Natural killer cell (primary cell): ENCODE results near the gene PLPP4. TPM values are rescaled to one million over a fixed set of nuclear protein-coding genes. Genes with fewer than 3 reads are reported as not detected.
A peak's percentile ranks its signal among the peaks of the same experiment; 100 is the strongest.

Source experiments
- ATAC-seq, 3 donors: fragments of 150-1000 bp in 2 of 3; fragments of 200-7000 bp in 1 of 3; cut with Tn5 transposase; 1 replicate in 1 of 3; 2 replicates in 2 of 3; pipeline ENCODE4 v1.10.0; 2021; ENCODE audit warnings: mild to moderate bottlenecking in 2 of 3, moderate library complexity in 2 of 3
- DNase-seq, 2 donors: peaks; one replicate each; pipeline versions ENCODE4 v3.0.0 to v3.0.0-alpha.2; 2013 to 2021; ENCODE audit warnings: mixed read lengths in 1 of 2
- H3K27ac ChIP-seq: one replicate; pipeline ENCODE4 v1.5.1; 2013; ENCODE audit warnings: mild to moderate bottlenecking, low read length
- H3K27me3 ChIP-seq: one replicate; pipeline ENCODE4 v1.6.1; 2013; ENCODE audit warnings: low read length; ENCODE audit not compliant: control insufficient read depth, insufficient read depth
- H3K36me3 ChIP-seq: one replicate; pipeline ENCODE4 v1.6.1; 2013; ENCODE audit warnings: low read length; ENCODE audit not compliant: control insufficient read depth, insufficient read depth
- H3K4me1 ChIP-seq: one replicate; pipeline ENCODE4 v1.6.1; 2013; ENCODE audit warnings: low read length; ENCODE audit not compliant: control insufficient read depth, insufficient read depth
- H3K4me3 ChIP-seq: one replicate; pipeline ENCODE4 v1.5.1; 2013; ENCODE audit warnings: low read length
- H3K9me3 ChIP-seq: one replicate; pipeline ENCODE4 v1.6.1; 2013; ENCODE audit warnings: low read length; ENCODE audit not compliant: control insufficient read depth, insufficient read depth
- H3K27ac Mint-ChIP-seq, 2 donors: one replicate each; pipeline ENCODE4 v1.8.0; 2022; ENCODE audit warnings: mild to moderate bottlenecking in 2 of 2, mixed read lengths in 2 of 2, moderate library complexity in 1 of 2
- H3K27me3 Mint-ChIP-seq, 2 donors: one replicate each; pipeline ENCODE4 v1.8.0; 2022; ENCODE audit warnings: low read depth in 2 of 2, mixed read lengths in 2 of 2
- H3K36me3 Mint-ChIP-seq: one replicate; pipeline ENCODE4 v1.8.0; 2022; ENCODE audit warnings: mixed read lengths
- H3K4me1 Mint-ChIP-seq, 2 donors: one replicate each; pipeline ENCODE4 v1.8.0; 2022; ENCODE audit warnings: mixed read lengths in 2 of 2
- H3K4me3 Mint-ChIP-seq: one replicate; pipeline ENCODE4 v1.8.0; 2022; ENCODE audit warnings: mild to moderate bottlenecking, moderate library complexity, mixed read lengths
- H3K9me3 Mint-ChIP-seq, 2 donors: one replicate each; pipeline ENCODE4 v1.8.0; 2022; ENCODE audit warnings: mixed read lengths in 2 of 2
- WGBS: methylation state at CpG from one replicate; pipeline ENCODE4 v1.1.7; 2013; ENCODE audit warnings: missing lambda C conversion rate; ENCODE audit not compliant: insufficient coverage; 5-methylcytosine and 5-hydroxymethylcytosine counted together
- intact Hi-C: fragments of 100-400 bp; cut with micrococcal nuclease; formaldehyde crosslinking; loops from one replicate; pipeline ENCODE4 v1.14.2; 2022
- total RNA-seq, 4 donors: library from RNA; stranded (reverse); fragments of 120-200 nt in 1 of 4; gene quantifications; one replicate each; pipeline versions ENCODE4 v1.2.3 to v1.2.4, GENCODE V29; 2013 to 2022
- TF ChIP-seq, protein P1 (sequence below): fragments of 200-600 bp; IDR thresholded peaks from one replicate; pipeline ENCODE4 v1.8.0; 2022; ENCODE audit warnings: antibody characterized with exemption

The PLPP4 gene
- total RNA-seq, 3 donors from 2014 or later (not counting 1 experiment from before 2014, with no cell fraction given), result not detected

DNA sequence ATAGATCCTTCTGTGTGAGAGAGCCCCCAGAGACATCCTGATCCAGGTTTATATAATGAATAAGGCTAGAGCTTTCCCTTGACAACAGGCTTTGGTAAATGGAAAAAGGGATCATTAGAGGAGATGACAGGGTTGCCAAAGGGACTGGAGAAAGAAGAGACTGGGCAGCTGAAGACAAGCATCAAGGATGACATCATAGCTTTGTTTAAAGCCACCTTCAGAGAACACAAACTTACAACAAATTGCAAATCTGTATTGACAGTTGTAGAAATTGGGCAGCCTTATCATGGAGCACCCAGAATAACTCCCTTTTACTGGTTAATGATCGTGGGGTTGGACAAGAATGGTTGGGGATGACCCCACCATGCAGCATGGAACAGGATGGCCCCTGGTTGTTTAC, 3.7 kb upstream of the PLPP4 start:
- WGBS, result 67% methylated on average over 1 of the region's 1 CpG
- DNase-seq (no peak), ATAC-seq (no peak)
- no peaks in the 10 kb centered on the region for H3K36me3 Mint-ChIP-seq
- TF ChIP-seq, protein P1, sequence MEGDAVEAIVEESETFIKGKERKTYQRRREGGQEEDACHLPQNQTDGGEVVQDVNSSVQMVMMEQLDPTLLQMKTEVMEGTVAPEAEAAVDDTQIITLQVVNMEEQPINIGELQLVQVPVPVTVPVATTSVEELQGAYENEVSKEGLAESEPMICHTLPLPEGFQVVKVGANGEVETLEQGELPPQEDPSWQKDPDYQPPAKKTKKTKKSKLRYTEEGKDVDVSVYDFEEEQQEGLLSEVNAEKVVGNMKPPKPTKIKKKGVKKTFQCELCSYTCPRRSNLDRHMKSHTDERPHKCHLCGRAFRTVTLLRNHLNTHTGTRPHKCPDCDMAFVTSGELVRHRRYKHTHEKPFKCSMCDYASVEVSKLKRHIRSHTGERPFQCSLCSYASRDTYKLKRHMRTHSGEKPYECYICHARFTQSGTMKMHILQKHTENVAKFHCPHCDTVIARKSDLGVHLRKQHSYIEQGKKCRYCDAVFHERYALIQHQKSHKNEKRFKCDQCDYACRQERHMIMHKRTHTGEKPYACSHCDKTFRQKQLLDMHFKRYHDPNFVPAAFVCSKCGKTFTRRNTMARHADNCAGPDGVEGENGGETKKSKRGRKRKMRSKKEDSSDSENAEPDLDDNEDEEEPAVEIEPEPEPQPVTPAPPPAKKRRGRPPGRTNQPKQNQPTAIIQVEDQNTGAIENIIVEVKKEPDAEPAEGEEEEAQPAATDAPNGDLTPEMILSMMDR, result no peak
- no peak overlapping the region for H3K4me3 ChIP-seq
- no peak overlapping the region for H3K4me3 Mint-ChIP-seq
- H3K36me3 ChIP-seq, result no peaks in the 10 kb centered on the region
- no peaks in the 10 kb centered on the region for H3K9me3 Mint-ChIP-seq
- no peak overlapping the region for H3K27ac ChIP-seq
- peaks cover 8% of the 10 kb centered on the region for H3K4me1 ChIP-seq
- H3K4me1 Mint-ChIP-seq, result peaks cover 0 to 5% of the 10 kb centered on the region in 2 donors
- intact Hi-C loops, result no loop called here
- peaks cover 14% of the 10 kb centered on the region for H3K27me3 ChIP-seq
- H3K27me3 Mint-ChIP-seq, result peaks cover 29 to 57% of the 10 kb centered on the region in 2 donors
- no peaks in the 10 kb centered on the region for H3K9me3 ChIP-seq
- no peak overlapping the region for H3K27ac Mint-ChIP-seq

DNA sequence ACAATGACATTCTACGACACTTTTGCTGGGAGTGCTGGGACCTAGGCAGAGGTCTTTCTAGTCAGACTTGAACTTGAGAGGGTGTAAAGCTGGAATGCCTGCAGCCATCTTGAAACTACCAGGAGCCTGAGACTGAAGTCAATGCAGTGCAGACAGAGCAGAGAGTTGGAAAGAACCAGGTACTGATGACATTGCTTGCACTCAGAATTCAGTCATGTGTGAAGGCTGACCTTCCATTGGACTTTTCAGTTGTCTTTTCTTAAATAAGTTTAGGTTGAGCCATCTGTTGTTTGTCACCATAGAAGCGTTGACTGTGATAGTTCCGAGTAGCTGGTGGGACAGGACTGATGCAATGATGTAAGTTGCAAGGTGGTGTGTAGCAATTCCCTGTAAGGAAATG, 3.1 kb upstream of the PLPP4 start:
- 83% methylated on average over 3 of the region's 3 CpGs for WGBS
- H3K27me3 ChIP-seq, result peaks cover 14% of the 10 kb centered on the region
- Mint-ChIP-seq H3K9me3 (no peaks in the 10 kb centered on the region), H3K27me3 (peaks cover 32 to 63% of the 10 kb centered on the region in 2 donors), H3K4me3 (no peak overlapping the region), H3K27ac (no peak overlapping the region), H3K4me1 (peaks cover 0 to 5% of the 10 kb centered on the region in 2 donors), H3K36me3 (no peaks in the 10 kb centered on the region)
- H3K36me3 ChIP-seq, result no peaks in the 10 kb centered on the region
- H3K9me3 ChIP-seq, result no peaks in the 10 kb centered on the region
- H3K4me3 ChIP-seq, result no peak overlapping the region
- ATAC-seq (no peak), DNase-seq (no peak)
- intact Hi-C loops, result no loop called here
- TF ChIP-seq, protein P1, result no peak
- H3K4me1 ChIP-seq, result peaks cover 8% of the 10 kb centered on the region
- H3K27ac ChIP-seq, result no peak overlapping the region

DNA sequence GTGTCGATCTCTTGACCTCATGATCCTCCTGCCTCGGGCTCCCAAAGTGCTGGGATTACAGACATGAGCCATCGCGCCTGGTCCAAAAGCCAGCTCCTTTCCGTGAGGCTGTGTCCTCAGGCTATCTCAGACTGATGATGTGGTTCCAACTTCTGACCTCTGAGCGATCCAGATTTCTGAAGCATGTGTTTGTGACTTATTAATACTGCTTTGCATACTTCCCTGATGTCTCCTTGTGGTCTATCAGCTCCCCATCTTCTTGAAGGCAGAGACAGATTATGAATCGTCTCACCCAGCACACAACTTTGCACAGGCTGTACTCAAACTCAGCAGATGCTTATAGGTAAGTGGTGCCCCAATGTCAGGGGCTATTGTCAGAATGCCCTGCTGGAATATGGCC, 2.0 kb upstream of the PLPP4 start:
- Histone ChIP-seq H3K27ac (no peak overlapping the region), H3K4me1 (peaks cover 8% of the 10 kb centered on the region), H3K27me3 (peaks cover 18% of the 10 kb centered on the region), H3K36me3 (no peaks in the 10 kb centered on the region), H3K9me3 (no peaks in the 10 kb centered on the region), H3K4me3 (no peak overlapping the region)
- Mint-ChIP-seq H3K9me3 (no peaks in the 10 kb centered on the region), H3K4me1 (peaks cover 0 to 5% of the 10 kb centered on the region in 2 donors), H3K27ac (no peak overlapping the region), H3K27me3 (peaks cover 34 to 65% of the 10 kb centered on the region in 2 donors), H3K4me3 (no peak overlapping the region), H3K36me3 (no peaks in the 10 kb centered on the region)
- DNase-seq (no peak), ATAC-seq (no peak)
- WGBS, result 83% methylated on average over 7 of the region's 7 CpGs
- TF ChIP-seq, protein P1, result no peak
- intact Hi-C loops, result no loop called here

DNA sequence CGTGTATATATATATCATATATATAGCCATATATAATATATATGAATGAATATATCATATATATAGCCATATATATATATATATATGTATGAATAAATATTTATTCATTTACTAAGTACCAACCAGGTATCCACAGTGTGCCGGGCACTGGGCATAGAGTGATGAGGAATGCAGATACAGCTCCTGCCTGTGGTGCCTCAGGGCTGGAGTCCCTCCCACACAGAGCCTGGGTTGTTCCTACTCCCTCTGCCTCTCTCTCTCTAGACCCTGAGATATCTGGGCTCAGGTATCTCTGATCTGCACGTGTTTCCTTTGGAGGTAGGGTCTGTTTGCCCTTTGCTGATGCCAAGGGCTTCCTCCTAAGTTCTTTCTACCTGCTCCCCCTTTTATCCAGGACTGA, 1.4 kb upstream of the PLPP4 start:
- intact Hi-C loops, result no loop called here
- no peak for DNase-seq
- H3K9me3 ChIP-seq, result no peaks in the 10 kb centered on the region
- no peak for ATAC-seq
- Mint-ChIP-seq H3K4me1 (peaks cover 0 to 5% of the 10 kb centered on the region in 2 donors), H3K27ac (no peak overlapping the region), H3K9me3 (no peaks in the 10 kb centered on the region), H3K36me3 (no peaks in the 10 kb centered on the region), H3K4me3 (peak overlapping the region; percentile 42), H3K27me3 (peaks cover 34 to 71% of the 10 kb centered on the region in 2 donors)
- no peak overlapping the region for H3K4me3 ChIP-seq
- WGBS, result 83% methylated on average over 2 of the region's 3 CpGs
- H3K27me3 ChIP-seq, result peaks cover 18% of the 10 kb centered on the region
- H3K4me1 ChIP-seq, result peaks cover 8% of the 10 kb centered on the region
- H3K27ac ChIP-seq, result no peak overlapping the region
- TF ChIP-seq, protein P1, result no peak
- no peaks in the 10 kb centered on the region for H3K36me3 ChIP-seq
